Measurements from ENCODE around the gene FOXF2. TPM values are rescaled to one million over a fixed set of nuclear protein-coding genes. Genes with fewer than 3 reads are reported as not detected.

Gene FOXF2
- total and polyA plus RNA-seq, 2 of the 4 experiments (the other 2 are of a cell fraction) = 2.5 to 16.3 TPM

DNA sequence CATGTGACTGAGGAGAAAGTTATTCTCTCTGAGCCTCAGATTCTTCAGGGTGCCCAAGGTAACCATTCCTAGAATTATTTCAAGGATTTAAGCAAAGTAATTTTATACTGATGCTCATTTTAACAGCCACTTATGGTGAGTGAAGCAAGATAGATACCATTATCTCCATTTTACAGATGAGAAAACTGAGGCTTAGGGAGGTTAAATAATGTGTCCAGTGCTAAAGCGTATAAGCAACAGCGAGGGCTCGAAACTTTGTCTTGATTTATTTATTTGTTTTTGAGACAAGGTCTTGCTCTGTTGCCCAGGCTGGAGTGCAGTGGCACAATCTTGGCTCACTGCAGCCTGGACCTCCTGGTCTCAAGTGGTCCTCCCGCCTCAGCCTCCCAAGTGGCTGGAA, 53.6 kb downstream of the FOXF2 start:
- Histone ChIP-seq H2AFZ (replicated peaks; ENCODE audit: low read length, poor library complexity) (no peak overlapping the region), H3K14ac (replicated peaks; ENCODE audit: low read depth, low read length) (no peak overlapping the region), H2BK15ac (ENCODE audit: low read depth, low read length) (no peak overlapping the region), H3K9me1 (ENCODE audit: insufficient read depth, low read length) (no peaks in the 10 kb centered on the region), H3K9me3 (ENCODE audit: control insufficient read depth, insufficient read depth, low read length) (no peaks in the 10 kb centered on the region), H2BK120ac (ENCODE audit: low read depth, low read length) (no peak overlapping the region), H2AK9ac (replicated peaks; ENCODE audit: low read depth, low read length, poor library complexity) (no peak overlapping the region), H4K5ac (ENCODE audit: low read depth, low read length) (no peak overlapping the region), H3K9ac (ENCODE audit: low read depth, low read length) (no peak overlapping the region), H2BK20ac (ENCODE audit: low read depth, low read length) (no peak overlapping the region), H3K79me1 (ENCODE audit: low read depth in 1 of 2, low read length in 2 of 2) (no peaks in the 10 kb centered on the region), H3K4me1 (ENCODE audit: control insufficient read depth, insufficient read depth, low read length) (no peaks in the 10 kb centered on the region), H2BK5ac (ENCODE audit: low read depth, low read length, poor library complexity, severe bottlenecking) (no peak overlapping the region), H3K4me3 (ENCODE audit: insufficient read depth, low read depth, low read length) (no peak overlapping the region), H3K4me2 (ENCODE audit: low read depth, low read length) (no peak overlapping the region), H3K18ac (ENCODE audit: low read depth, low read length) (no peak overlapping the region), H4K8ac (ENCODE audit: low read depth in 2 of 2, low read length in 2 of 2) (no peak overlapping the region), H4K20me1 (ENCODE audit: insufficient read depth, low read length) (no peaks in the 10 kb centered on the region), H3K56ac (ENCODE audit: extremely low read depth, insufficient read depth, low read length) (no peak overlapping the region), H4K91ac (ENCODE audit: insufficient read depth, low read depth, low read length) (no peak overlapping the region), H3K36me3 (ENCODE audit: control insufficient read depth, insufficient read depth, low read length) (no peaks in the 10 kb centered on the region), H3K27me3 (ENCODE audit: control insufficient read depth, insufficient read depth, low read length) (peaks cover 20% of the 10 kb centered on the region), H3K27ac (ENCODE audit: insufficient read depth, low read length) (no peak overlapping the region), H3K4ac (ENCODE audit: low read depth, low read length) (no peak overlapping the region), H2AK5ac (ENCODE audit: low read depth, low read length) (no peak overlapping the region), H3K23ac (ENCODE audit: low read depth, low read length) (no peak overlapping the region)
- BruUV-seq (replicated peaks) = no TSS peak
- no peak for TF ChIP-seq MAFK (IDR thresholded peaks at IDR 0.05; ENCODE audit: low read depth, low read length)
- no peak for TF ChIP-seq RCOR1 (IDR thresholded peaks at IDR 0.05; ENCODE audit: insufficient replicate concordance, low read length)
- TF ChIP-seq NFE2L2 (IDR thresholded peaks at IDR 0.05; ENCODE audit: low read depth, low read length) = no peak
- TF ChIP-seq, protein P1, sequence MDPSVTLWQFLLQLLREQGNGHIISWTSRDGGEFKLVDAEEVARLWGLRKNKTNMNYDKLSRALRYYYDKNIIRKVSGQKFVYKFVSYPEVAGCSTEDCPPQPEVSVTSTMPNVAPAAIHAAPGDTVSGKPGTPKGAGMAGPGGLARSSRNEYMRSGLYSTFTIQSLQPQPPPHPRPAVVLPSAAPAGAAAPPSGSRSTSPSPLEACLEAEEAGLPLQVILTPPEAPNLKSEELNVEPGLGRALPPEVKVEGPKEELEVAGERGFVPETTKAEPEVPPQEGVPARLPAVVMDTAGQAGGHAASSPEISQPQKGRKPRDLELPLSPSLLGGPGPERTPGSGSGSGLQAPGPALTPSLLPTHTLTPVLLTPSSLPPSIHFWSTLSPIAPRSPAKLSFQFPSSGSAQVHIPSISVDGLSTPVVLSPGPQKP (IDR thresholded peaks at IDR 0.05; ENCODE audit: borderline replicate concordance, low read depth, low read length) = no peak
- TF ChIP-seq CHD1 (IDR thresholded peaks at IDR 0.05; ENCODE audit: low read depth, low read length) = no peak
- intact Hi-C loops (cut with micrococcal nuclease) (no loop called here), dilution Hi-C loops (cut with HindIII; ENCODE audit: low sequenced_read_pairs, unreplicated experiment) (no loop called here), in situ Hi-C loops (cut with MboI; ENCODE audit: low sequenced_read_pairs) (no loop called here)
- CTCF ChIA-PET = no interaction called here
- POLR2A ChIA-PET (ENCODE audit: unreplicated experiment) = no interaction called here
- DNase-seq (no peak), ATAC-seq (ENCODE audit: low read depth) (no peak)
- 48% methylated on average over 2 of the region's 4 CpGs; no CpG with 5 or more reads in 1 of the 2 experiments for WGBS, 2 experiments (ENCODE audit: extremely low coverage in 2 of 2, insufficient read length in 1 of 2)

Small RNA genes within 50 kb of the gene (microRNA-seq; reads per million reads assigned to microRNA genes)
- 0 to 31.0 reads per million in 2 experiments for gene MIR6720 (ENCODE audit: insufficient read depth in 1 of 2, insufficient read length in 1 of 2, unreplicated experiment in 1 of 2)

Small RNA genes within 50 kb of the gene (small RNA-seq; reads per million reads assigned to genes)
- gene MIR6720 = 0 reads per million in 5 experiments

Other genes with a start within 250 kb of the FOXF2 start
- not detected in 2 replicates for gene FOXQ1, start 77.5 kb upstream of the FOXF2 start, total RNA-seq (2012; rRNA removed)
- gene FOXQ1, start 77.5 kb upstream of the FOXF2 start, polyA plus RNA-seq (2012; rRNA removed) = 0.09 TPM in 1 of 2 replicates, not detected in the other
- 1.3 and 1.9 TPM in 2 replicates for gene FOXC1, start 220.3 kb downstream of the FOXF2 start, total RNA-seq (2012; rRNA removed)
- gene FOXC1, start 220.3 kb downstream of the FOXF2 start, polyA plus RNA-seq (2012; rRNA removed) = 4.0 and 4.7 TPM in 2 replicates

Data from IMR-90 (cell line).